GM13977 (cell line): ENCODE results near the gene UTF1.

Source experiments
- DNase-seq: peaks from one replicate; pipeline ENCODE4 v3.0.0; 2012; ENCODE audit warnings: low spot score
- in situ Hi-C: fragments of 300-500 bp; cut with MboI; formaldehyde crosslinking; loops from one replicate; pipeline ENCODE4 v1.12.0; 2022; ENCODE audit warnings: low sequenced_read_pairs, low pct_unique_long_range_greater_than_20kb, mixed read lengths, inconsistent platforms; ENCODE audit not compliant: unreplicated experiment
- TF ChIP-seq, protein P1 (sequence below): IDR thresholded peaks from 2 replicates; pipeline ENCODE4 v1.5.1; 2012; ENCODE audit warnings: mild to moderate bottlenecking, control low read depth; ENCODE audit not compliant: insufficient read depth; ENCODE audit errors: extremely low read depth, missing control alignments

Gene UTF1

DNA sequence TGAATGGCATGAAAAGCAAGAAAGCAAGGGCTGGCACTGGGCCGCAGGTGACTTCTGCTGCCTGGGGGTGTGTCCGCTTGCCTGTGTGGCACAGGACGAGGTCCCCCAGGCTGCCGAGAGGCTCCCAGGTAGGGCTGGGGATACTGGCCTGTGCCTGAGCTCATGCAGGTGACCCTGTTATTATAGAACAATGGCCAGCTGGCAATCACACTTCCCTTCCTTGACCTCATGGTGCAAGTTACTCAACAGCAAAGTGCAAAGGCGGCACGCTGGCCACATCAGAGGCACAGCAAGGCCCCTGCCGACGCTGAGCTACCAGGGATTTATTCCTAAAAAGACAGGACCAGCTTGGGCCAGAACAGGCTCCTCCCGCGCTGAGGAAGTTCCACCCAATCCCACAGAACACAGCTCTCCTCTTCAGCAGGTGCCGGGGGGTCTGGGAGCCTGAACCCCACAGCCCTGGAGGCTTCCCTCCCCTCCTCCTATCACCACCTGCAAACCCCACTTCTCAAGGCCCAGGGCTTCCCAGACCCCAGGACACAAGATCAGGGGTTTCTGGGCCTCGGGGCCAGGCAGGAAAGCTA, 48.1 kb downstream of the UTF1 start:
- in situ Hi-C loops = no loop called here
- TF ChIP-seq, protein P1, sequence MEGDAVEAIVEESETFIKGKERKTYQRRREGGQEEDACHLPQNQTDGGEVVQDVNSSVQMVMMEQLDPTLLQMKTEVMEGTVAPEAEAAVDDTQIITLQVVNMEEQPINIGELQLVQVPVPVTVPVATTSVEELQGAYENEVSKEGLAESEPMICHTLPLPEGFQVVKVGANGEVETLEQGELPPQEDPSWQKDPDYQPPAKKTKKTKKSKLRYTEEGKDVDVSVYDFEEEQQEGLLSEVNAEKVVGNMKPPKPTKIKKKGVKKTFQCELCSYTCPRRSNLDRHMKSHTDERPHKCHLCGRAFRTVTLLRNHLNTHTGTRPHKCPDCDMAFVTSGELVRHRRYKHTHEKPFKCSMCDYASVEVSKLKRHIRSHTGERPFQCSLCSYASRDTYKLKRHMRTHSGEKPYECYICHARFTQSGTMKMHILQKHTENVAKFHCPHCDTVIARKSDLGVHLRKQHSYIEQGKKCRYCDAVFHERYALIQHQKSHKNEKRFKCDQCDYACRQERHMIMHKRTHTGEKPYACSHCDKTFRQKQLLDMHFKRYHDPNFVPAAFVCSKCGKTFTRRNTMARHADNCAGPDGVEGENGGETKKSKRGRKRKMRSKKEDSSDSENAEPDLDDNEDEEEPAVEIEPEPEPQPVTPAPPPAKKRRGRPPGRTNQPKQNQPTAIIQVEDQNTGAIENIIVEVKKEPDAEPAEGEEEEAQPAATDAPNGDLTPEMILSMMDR = no peak
- DNase-seq = no peak

DNA sequence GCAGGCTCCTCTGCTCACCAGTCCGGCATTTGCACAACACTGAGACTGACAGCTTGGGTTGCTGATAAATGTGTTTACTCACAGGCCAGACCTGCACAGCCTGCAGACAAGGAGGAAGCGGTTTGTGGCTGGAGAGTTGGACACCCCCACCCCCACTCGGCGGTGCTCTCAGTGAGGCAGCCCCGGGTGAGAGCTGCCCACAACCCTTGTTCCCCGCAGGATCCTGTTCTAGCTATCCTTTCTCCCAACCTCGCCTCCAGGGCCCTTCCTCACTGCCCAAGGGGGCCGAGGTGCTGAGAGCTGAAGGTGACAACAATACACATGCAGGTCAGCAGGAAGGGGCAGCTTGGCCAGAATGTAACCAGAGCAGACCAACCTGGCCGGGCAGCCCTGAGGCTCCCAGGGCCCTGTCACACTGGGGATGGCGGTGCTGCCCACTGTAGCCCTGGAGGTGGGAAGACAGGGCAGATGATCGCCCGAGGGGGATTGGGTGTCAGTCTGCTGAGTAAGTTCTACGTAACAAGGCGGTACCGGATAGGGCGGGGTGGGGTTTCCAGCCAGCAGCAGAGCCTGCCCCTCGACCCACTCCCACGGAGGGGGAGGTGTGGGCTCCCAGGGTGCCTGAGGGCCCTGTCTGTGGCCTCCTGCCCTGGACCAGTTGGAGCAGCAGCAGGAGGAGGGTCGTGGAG, 48.7 kb downstream of the UTF1 start:
- in situ Hi-C loops = no loop called here
- TF ChIP-seq, protein P1 = no peak
- peak; percentile 89 for DNase-seq

DNA sequence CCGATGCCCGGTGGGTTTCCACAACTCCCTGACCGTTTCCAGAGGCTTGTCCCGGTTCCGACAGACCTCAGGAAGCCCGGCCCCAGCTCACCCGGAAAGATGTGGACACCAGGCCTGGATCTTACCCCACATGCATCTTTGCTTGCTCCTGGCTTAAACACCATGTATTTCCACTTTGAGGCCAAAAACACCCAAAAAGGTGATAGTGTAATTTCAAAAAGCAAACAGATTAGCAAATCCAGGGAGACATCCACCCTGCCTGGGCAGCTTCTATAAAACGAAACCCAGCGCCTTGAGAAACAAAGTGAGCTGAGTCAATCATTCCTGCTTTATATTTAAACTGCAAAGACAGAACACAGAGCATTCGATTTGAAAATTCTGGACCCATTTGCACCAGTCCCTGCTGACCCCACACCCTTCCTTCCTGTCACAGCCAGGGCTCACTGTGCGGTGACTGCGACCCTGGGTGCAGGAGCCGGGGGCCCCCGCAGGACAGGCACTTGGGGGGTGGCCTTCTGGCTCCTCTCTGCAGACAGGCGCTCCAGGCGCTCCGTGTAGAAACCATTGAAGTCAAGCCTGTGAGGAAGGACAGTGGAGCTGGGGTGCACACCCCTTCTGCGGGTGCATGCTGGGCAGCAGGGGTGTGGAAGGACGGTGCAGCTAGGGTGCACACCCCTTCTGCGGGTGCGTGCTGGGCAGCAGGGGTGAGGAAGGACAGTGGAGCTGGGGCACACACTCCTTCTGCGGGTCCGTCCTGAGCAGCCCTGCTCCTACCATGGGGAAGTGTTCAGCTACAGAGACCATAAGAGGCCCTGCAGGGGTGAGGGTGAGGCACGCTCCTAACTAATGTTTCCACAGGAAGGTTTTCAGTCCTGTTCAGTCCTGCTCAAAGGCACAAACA, 49.6 kb downstream of the UTF1 start:
- in situ Hi-C loops = no loop called here
- TF ChIP-seq, protein P1 = no peak
- DNase-seq = no peak

DNA sequence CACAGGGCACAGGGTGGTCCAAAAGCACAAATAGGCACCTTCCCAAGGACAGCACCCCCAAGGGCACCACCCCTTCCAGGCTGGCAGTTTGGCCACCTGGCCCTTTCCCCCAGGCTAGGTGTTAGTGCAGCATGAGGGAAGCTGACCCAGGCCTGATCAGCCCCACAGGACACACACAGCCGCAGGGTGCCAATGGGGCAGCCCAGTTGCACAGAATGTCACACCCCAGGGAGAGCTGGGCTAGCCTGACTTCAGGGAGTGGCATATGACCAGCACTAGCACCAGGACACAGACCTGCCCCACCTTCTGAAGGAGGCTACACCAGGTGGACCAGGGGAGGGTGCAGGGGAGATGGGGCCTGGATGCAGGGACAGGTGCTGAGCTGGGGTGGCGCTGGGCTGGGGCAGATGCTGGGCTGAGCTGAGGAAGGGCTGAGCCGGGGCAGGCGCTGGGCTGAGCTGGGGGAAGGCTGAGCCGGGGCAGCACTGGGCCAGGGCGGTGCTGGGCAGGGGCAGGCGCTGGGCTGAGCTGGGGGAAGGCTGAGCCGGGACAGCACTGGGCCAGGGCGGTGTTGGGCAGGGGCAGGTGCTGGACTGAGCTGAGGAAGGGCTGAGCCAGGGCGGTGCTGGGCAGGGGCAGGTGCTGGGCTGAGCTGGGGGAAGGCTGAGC, 50.5 kb downstream of the UTF1 start:
- in situ Hi-C loops = no loop called here
- TF ChIP-seq, protein P1 = no peak
- DNase-seq = no peak

DNA sequence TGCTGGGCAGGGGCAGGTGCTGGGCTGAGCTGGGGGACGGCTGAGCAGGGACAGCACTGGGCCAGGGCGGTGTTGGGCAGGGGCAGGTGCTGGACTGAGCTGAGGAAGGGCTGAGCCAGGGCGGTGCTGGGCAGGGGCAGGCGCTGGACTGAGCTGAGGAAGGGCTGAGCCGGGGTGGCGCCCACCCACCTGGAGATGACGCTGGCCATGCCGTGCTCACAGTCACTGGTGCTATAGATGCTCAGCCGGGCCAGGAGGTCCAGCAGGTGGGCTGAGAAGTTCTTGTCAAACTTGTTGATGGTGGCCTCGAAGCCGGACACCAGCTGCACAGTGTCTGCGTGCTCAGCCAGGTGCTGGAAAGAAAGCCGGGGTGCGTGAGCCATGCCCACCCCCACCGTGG, 51.1 kb downstream of the UTF1 start:
- no peak for DNase-seq
- in situ Hi-C loops = no loop called here
- TF ChIP-seq, protein P1 = no peak
